Mucosa of descending colon (tissue), 3 donors: ENCODE results near the gene ARHGEF10L. TPM values are rescaled to one million over a fixed set of nuclear protein-coding genes. Genes with fewer than 3 reads are reported as not detected.

Source experiments
- ATAC-seq: fragments of 200-7000 bp; cut with Tn5 transposase; one replicate; pipeline ENCODE4 v1.9.1; 2020; ENCODE audit warnings: mild to moderate bottlenecking, moderate library complexity
- DNase-seq, 3 donors: peaks; one replicate each; pipeline ENCODE4 v3.0.0-alpha.2; 2020
- H3K36me3 ChIP-seq: fragments of 200-600 bp; one replicate; pipeline ENCODE4 v1.8.0; 2021; ENCODE audit warnings: low read depth, mild to moderate bottlenecking
- H3K4me1 ChIP-seq: fragments of 200-600 bp; one replicate; pipeline ENCODE4 v1.8.0; 2021; ENCODE audit warnings: low read depth, mild to moderate bottlenecking
- H3K4me3 ChIP-seq: fragments of 200-600 bp; one replicate; pipeline ENCODE4 v1.8.0; 2021; ENCODE audit warnings: mild to moderate bottlenecking
- H3K9me3 ChIP-seq: fragments of 200-600 bp; one replicate; pipeline ENCODE4 v1.8.0; 2021; ENCODE audit warnings: mild to moderate bottlenecking
- intact Hi-C, 2 donors: fragments of 100-400 bp; cut with DNase I in 1 of 2; cut with micrococcal nuclease in 1 of 2; formaldehyde crosslinking; loops; one replicate each; pipeline versions ENCODE4 v1.11.0 to v1.11.1; 2022; cut with DNase I, micrococcal nuclease
- total RNA-seq, 3 donors: library from RNA; stranded (reverse); fragmentation: NEBNext Ultra II Directional in 2 of 3; extraction: Animal tissue kit (Norgen Biotek cat#: 25700) in 2 of 3; gene quantifications; one replicate each; pipeline versions ENCODE4 v1.2.1 to v1.2.4, GENCODE V29; 2021 to 2023
- TF ChIP-seq, protein P1 (sequence below): fragments of 200-600 bp; IDR thresholded peaks from one replicate; pipeline ENCODE4 v1.8.0; 2022; ENCODE audit warnings: antibody characterized with exemption, mild to moderate bottlenecking
- donor health status: DM: no; HTN: no; CAD: no; lungs with moderate emphysema.
- donor health status: DM: no; HTN: no; CAD: no.
- donor health status: DM: no; HTN: yes; CAD: no.

The ARHGEF10L gene
- total RNA-seq, 3 donors from 2014 or later, result 87.6 to 146 (median 144) TPM

DNA sequence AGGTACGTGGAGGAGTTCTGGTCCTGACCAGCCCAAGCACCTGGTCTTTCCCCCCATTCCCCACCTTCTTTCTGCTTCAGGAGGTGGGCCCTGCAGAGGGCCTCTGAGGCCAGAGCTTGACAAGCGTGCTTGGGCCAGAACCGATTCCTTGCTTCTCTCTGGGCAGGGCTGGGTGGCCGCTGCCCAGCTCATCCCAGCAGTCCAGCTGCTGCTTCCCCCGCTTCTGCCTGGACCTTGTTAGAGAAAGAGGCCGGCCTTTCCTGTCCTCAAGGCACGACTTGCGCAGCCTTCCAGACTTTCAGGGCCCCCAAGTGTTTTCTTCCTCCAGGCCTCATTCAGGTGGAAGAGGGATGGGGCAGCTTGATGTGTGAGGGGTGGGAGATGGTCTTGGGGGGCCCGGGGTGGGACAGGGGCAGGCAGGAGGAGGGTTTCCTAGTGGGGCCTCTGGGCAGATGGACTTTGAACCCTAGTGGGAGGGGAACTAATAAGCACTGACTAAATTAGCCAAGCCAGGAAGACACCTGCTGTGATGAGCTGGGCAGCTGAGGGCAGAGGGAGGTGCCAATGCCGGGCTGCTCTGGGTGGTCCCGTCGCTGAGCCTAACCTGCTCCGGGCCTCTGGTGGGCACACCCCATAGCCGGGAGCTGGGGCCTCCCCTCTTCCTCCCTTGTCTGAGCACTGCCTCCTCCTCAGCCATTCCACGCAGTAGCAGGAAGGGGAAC is 36.5 kb downstream of the ARHGEF10L start:
- H3K4me1 ChIP-seq, result peaks cover 54% of the 10 kb centered on the region
- ATAC-seq, result peak; percentile 32
- DNase-seq, result peak in 2 of 3 donors; percentile 55 to 64
- TF ChIP-seq, protein P1, sequence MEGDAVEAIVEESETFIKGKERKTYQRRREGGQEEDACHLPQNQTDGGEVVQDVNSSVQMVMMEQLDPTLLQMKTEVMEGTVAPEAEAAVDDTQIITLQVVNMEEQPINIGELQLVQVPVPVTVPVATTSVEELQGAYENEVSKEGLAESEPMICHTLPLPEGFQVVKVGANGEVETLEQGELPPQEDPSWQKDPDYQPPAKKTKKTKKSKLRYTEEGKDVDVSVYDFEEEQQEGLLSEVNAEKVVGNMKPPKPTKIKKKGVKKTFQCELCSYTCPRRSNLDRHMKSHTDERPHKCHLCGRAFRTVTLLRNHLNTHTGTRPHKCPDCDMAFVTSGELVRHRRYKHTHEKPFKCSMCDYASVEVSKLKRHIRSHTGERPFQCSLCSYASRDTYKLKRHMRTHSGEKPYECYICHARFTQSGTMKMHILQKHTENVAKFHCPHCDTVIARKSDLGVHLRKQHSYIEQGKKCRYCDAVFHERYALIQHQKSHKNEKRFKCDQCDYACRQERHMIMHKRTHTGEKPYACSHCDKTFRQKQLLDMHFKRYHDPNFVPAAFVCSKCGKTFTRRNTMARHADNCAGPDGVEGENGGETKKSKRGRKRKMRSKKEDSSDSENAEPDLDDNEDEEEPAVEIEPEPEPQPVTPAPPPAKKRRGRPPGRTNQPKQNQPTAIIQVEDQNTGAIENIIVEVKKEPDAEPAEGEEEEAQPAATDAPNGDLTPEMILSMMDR, result no peak
- H3K9me3 ChIP-seq, result no peaks in the 10 kb centered on the region
- intact Hi-C loops, result no loop called here
- H3K4me3 ChIP-seq, result no peak overlapping the region
- no peaks in the 10 kb centered on the region for H3K36me3 ChIP-seq

DNA sequence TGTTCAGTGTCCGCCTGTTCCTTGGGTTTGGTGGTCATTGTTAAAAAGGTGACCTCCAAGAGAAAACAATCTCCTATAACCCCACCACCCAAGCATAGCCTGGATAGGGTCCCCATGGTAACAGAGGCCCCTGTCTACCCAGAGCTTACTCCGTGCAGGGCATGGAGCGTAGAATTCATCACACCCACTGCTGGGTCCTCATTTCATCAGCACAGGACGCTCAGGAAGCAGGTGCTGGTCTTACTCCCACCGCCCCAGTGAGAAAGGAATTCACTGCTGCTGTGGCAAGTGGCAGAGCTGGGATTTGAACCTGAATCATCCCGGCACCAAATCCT is 37.0 kb downstream of the ARHGEF10L start:
- no peak for ATAC-seq
- TF ChIP-seq, protein P1, result no peak
- Histone ChIP-seq H3K36me3 (no peaks in the 10 kb centered on the region), H3K4me1 (peaks cover 54% of the 10 kb centered on the region), H3K4me3 (no peak overlapping the region), H3K9me3 (no peaks in the 10 kb centered on the region)
- DNase-seq, result no peak
- intact Hi-C loops, result no loop called here

DNA sequence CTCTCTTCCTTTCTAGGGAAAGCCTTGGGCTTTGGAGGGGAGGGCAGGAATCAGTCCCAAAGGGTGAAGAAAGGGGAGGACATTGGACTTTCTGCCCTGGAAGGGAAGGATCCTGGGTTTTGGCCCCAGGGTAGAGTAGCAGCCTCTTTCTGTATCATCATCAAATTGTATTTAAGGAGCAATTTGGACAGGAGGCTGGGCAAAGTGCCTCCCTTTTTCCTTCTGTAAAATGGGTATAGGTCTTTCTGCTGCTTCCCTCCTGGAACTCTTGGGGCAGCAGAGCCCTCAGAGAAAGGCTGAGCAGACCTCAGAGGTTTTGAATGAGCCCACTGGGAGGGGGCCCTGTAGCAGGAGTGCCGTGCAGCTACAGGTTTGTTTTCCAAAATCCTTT is 38.4 kb downstream of the ARHGEF10L start:
- intact Hi-C loops, result no loop called here
- Histone ChIP-seq H3K4me1 (peaks cover 47% of the 10 kb centered on the region), H3K36me3 (no peaks in the 10 kb centered on the region), H3K4me3 (no peak overlapping the region), H3K9me3 (no peaks in the 10 kb centered on the region)
- TF ChIP-seq, protein P1, result no peak
- no peak for DNase-seq
- no peak for ATAC-seq

DNA sequence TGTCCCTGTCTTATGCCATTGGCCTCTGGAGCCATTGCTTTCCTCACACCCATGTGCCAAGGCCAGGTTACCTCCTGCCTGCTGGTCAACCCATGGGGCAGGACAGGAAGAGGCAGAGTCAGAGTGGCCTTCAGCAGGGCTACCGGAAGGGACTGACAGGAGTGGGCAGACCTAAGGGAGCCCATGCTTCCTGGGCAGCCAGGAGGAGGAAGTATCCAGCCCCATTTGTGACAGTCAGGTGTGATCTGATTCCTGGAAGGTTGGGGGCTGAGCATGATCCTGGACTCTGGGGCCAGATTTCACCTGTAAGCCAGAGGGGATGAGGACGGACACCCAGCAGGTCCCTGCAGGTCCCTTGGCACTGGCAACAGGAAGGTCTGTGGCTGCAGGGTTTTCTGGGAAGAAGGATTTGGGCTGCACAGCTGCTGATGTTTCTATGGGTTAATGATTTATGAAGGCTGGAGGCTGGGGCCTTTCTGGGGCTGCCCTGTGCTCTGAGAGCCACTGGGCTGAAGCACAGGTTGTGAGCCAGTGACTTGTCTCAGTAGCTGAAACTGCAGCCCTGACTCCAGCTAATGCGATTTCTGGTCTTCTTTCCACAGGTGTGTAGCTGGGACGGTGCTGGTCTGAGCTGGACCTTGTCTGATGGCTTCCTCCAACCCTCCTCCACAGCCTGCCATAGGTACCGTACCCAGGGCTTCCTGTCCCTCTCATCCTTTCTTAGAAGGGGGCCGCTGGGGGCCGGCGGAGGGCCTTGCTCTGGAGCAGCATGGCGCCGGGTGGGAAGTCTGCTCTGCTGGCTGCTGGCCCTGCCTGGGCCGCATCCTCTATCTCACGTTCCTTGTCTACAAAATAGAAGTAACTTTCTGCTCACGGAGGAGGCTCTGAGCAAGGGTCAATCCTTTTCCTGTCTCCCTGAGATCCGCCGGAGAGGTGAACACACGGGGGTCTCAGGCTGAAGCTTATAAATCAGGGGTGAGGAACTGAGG is 40.7 kb downstream of the ARHGEF10L start:
- Histone ChIP-seq H3K4me1 (peaks cover 35% of the 10 kb centered on the region), H3K36me3 (no peaks in the 10 kb centered on the region), H3K4me3 (no peak overlapping the region), H3K9me3 (no peaks in the 10 kb centered on the region)
- ATAC-seq (peak; percentile 78), DNase-seq (peak in 2 of 3 donors; percentile 69 to 75)
- intact Hi-C loops, result no loop called here
- TF ChIP-seq, protein P1, result no peak

DNA sequence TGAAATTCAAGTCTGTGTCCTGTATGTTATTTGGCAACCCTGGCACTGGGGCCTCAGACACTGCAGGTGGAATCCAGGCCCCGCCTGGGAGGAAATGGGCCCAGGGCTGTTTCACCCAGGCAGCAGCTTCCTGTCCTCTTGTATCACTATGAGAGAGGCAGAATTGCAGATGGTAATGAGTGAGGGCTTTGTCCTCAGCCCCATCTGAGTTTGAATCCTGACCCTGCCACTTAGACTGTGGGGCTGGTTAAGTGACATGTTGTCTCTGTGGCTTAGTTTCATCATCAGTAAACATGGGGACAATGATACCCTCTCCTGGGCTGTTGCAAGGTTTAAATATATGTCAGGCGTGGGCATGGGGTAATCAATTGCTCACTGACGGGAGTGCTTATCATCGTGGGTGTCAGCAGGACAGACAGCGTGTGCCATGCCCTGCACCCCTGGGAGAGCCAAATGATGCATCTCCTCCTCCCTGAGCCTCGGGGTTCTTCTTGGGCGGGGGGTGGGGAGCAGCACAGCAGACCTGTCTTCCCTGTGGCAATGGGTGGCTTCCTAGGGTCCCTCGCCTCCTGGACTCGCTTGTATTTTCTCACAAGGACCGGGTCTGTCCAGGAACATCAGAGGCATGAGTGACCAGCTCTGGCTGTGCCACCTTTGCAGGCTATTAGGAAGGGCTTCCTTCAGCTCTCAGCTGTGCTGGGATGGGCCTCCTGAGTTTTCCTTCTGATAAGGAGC is 42.1 kb downstream of the ARHGEF10L start:
- ATAC-seq (peak; percentile 43), DNase-seq (peak in 2 of 3 donors; percentile 56 to 64)
- H3K4me3 ChIP-seq, result no peak overlapping the region
- TF ChIP-seq, protein P1, result no peak
- no peaks in the 10 kb centered on the region for H3K9me3 ChIP-seq
- H3K36me3 ChIP-seq, result no peaks in the 10 kb centered on the region
- intact Hi-C loops, result no loop called here
- peaks cover 36% of the 10 kb centered on the region for H3K4me1 ChIP-seq
